Measurements from ENCODE around the gene DISP2.

DISP2 gene

DNA sequence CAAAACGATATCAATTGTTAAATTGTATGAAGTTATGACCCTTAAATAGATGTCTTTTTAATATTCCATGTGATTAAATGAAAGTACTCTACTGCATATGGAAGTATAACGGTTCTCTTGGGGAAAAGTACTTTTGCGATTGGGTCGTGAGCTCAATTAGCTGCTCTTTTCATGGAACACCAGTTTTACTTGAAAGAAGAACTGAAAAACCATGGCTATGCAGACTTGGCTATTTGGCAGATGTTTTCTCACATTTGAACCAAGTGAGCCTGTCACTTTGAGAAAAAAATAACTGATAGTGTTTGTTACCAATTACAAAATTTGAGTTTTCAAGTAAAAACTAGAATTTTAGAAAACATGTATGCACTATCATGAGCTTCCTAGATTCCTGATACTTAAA is 40.4 kb upstream of the DISP2 start:
- TF ChIP-seq RARB (CRISPR knock-in tag; IDR thresholded peaks at IDR 0.05), result no peak
- ATAC-seq, result no peak

DNA sequence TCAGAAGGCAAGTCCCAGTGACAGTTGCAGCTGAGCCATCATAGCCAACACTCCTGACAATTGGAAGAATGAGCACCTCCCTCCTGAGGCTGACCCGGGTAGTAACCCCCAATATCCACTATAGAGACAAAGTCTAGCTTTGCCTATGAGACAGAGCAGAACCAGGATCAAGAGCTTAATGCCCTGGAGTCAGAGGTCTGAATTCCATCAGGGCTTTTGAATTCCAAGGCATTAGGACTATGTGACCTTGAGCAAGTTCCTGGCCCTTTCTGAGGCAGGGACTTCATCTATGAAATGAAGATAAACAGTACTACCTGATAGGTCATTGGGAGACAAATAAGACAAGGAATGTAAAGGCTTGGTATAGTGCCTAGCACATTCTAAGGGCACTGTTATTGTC is 37.6 kb upstream of the DISP2 start:
- TF ChIP-seq ARNTL (CRISPR knock-in tag; IDR thresholded peaks at IDR 0.05; ENCODE audit: borderline replicate concordance, low read depth) (no peak), ESRRG (CRISPR knock-in tag; IDR thresholded peaks at IDR 0.05) (no peak), BACH2 (CRISPR knock-in tag; IDR thresholded peaks at IDR 0.05; ENCODE audit: borderline replicate concordance) (no peak), TOX (CRISPR knock-in tag; IDR thresholded peaks at IDR 0.05; ENCODE audit: borderline replicate concordance) (no peak), SNAI2 (CRISPR knock-in tag; IDR thresholded peaks at IDR 0.05) (no peak), TCF4 (CRISPR knock-in tag; IDR thresholded peaks at IDR 0.05; ENCODE audit: borderline replicate concordance) (no peak), ZNF565 (CRISPR knock-in tag; conservative IDR thresholded peaks at IDR 0.05; ENCODE audit: low read depth) (no peak)
- TF ChIP-seq, protein P1, sequence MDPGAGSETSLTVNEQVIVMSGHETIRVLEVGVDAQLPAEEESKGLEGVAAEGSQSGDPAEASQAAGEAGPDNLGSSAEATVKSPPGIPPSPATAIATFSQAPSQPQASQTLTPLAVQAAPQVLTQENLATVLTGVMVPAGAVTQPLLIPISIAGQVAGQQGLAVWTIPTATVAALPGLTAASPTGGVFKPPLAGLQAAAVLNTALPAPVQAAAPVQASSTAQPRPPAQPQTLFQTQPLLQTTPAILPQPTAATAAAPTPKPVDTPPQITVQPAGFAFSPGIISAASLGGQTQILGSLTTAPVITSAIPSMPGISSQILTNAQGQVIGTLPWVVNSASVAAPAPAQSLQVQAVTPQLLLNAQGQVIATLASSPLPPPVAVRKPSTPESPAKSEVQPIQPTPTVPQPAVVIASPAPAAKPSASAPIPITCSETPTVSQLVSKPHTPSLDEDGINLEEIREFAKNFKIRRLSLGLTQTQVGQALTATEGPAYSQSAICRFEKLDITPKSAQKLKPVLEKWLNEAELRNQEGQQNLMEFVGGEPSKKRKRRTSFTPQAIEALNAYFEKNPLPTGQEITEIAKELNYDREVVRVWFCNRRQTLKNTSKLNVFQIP (CRISPR knock-in tag; IDR thresholded peaks at IDR 0.05; ENCODE audit: borderline replicate concordance, low read depth), result no peak
- ATAC-seq, result no peak

DNA sequence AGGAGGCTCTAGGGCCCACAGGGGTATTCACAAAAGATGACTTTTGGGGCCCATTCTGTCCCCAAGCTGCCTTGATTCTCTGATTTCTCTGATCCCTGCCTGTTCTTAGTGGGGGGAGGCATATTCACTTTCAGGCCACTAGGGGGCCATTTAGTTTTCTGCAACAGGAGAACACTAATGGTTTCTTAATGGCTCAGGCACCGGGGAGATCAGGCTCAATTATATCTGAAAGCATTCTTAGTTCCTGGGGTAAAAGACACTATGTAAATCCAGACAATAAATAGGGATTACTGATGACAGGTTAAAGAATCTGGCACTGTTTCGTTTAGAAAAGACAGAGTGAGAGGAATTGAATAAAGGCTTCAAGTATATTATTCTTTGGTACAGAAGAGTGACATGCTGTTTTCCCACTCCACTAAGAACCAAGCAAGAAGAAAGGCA is 37.1 kb upstream of the DISP2 start:
- TF ChIP-seq, protein P2, sequence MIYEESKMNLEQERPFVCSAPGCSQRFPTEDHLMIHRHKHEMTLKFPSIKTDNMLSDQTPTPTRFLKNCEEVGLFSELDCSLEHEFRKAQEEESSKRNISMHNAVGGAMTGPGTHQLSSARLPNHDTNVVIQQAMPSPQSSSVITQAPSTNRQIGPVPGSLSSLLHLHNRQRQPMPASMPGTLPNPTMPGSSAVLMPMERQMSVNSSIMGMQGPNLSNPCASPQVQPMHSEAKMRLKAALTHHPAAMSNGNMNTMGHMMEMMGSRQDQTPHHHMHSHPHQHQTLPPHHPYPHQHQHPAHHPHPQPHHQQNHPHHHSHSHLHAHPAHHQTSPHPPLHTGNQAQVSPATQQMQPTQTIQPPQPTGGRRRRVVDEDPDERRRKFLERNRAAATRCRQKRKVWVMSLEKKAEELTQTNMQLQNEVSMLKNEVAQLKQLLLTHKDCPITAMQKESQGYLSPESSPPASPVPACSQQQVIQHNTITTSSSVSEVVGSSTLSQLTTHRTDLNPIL (CRISPR knock-in tag; IDR thresholded peaks at IDR 0.05; ENCODE audit: low read depth), result no peak
- ATAC-seq, result peak; percentile 63

DNA sequence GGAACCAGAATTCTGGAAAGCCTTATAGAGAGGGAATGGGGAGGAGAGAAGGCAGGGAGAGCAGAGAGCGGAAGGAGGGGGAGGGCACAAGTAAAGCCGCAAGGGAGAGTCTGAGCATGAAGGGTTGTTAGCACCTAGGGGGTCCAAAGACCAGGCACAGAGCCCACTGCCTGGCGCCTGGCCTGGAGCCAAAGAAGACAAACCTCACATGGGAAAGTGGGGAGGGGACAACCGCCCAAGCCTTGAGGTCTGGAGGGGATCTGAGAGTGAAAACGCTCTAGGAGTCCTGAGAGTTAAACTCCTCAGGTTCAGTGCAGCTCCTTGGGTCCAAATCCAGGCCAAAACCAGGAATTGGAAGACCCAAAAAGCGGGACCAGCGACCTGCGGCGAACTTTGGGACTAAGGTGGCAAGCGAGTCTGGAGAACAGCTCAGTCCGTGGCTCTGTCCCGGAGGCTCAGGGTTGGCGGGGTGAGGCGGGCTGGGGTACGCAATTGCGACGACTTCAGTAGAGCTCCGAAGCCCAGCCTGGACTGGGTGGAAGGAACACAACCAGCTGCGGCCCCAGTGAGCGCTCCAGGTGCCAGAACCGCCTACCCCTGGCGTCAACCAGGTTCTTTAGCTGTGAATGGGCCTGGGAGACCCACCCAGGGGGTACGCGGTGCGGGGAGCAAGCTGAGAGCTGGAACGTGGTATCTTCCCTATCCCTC is 35.3 kb upstream of the DISP2 start:
- ATAC-seq, result no peak
- TF ChIP-seq, protein P3, sequence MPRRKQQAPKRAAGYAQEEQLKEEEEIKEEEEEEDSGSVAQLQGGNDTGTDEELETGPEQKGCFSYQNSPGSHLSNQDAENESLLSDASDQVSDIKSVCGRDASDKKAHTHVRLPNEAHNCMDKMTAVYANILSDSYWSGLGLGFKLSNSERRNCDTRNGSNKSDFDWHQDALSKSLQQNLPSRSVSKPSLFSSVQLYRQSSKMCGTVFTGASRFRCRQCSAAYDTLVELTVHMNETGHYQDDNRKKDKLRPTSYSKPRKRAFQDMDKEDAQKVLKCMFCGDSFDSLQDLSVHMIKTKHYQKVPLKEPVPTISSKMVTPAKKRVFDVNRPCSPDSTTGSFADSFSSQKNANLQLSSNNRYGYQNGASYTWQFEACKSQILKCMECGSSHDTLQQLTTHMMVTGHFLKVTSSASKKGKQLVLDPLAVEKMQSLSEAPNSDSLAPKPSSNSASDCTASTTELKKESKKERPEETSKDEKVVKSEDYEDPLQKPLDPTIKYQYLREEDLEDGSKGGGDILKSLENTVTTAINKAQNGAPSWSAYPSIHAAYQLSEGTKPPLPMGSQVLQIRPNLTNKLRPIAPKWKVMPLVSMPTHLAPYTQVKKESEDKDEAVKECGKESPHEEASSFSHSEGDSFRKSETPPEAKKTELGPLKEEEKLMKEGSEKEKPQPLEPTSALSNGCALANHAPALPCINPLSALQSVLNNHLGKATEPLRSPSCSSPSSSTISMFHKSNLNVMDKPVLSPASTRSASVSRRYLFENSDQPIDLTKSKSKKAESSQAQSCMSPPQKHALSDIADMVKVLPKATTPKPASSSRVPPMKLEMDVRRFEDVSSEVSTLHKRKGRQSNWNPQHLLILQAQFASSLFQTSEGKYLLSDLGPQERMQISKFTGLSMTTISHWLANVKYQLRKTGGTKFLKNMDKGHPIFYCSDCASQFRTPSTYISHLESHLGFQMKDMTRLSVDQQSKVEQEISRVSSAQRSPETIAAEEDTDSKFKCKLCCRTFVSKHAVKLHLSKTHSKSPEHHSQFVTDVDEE (CRISPR knock-in tag; IDR thresholded peaks at IDR 0.05), result no peak
- TF ChIP-seq, protein P2 (CRISPR knock-in tag; IDR thresholded peaks at IDR 0.05; ENCODE audit: low read depth), result no peak
- TF ChIP-seq ESRRG (CRISPR knock-in tag; IDR thresholded peaks at IDR 0.05) (no peak), TOX (CRISPR knock-in tag; IDR thresholded peaks at IDR 0.05; ENCODE audit: borderline replicate concordance) (no peak), ZFP3 (CRISPR knock-in tag; IDR thresholded peaks at IDR 0.05) (no peak), GLIS3 (CRISPR knock-in tag; IDR thresholded peaks at IDR 0.05) (no peak), ZNF8 (CRISPR knock-in tag; IDR thresholded peaks at IDR 0.05) (no peak)

DNA sequence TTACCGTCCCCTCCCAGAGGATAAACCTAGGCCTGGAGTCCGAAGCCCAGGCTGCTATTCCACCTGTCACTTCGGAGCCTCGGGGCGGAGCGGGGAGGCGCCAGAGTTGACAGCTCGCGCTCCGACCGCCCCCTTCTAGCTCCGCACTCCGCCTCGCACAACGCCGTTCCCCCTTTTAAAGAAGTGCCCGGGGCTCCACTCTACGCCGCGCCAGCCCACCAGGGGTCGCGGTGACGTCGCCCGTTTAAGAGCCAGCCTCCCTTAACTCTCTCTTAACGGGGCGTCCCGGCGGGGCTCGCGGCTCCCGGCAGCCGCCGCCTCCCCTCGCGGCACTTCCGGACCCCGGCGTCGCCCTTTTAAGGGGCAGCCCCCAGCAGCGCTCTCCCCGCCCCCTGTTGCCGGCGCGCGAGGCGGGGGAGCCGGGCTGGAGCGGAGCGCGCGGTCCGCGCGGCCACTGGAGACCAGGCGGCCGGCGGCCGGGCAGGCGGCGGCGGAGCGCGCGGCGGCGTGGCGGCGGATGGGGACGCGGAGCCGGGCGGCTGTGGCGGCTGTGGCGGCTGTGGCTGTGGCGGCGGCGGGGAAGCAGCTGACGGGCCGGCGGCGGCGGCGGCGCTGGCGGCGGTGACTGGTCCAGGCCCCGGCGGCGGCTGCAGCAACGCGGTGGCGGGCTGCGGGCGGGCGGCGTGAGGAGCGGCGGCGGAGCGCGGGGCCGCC is 34.6 kb upstream of the DISP2 start, which contains the start of gene INAFM2:
INAFM2 (plus strand) TSS at position 454 of the 714 bp plus-strand sequence. CDS start 364 bp downstream, outside the sequence.
- TF ChIP-seq BACH2 (CRISPR knock-in tag; IDR thresholded peaks at IDR 0.05; ENCODE audit: borderline replicate concordance), result no peak
- TF ChIP-seq ZFP30 (CRISPR knock-in tag; IDR thresholded peaks at IDR 0.05), result no peak
- TF ChIP-seq, protein P4, sequence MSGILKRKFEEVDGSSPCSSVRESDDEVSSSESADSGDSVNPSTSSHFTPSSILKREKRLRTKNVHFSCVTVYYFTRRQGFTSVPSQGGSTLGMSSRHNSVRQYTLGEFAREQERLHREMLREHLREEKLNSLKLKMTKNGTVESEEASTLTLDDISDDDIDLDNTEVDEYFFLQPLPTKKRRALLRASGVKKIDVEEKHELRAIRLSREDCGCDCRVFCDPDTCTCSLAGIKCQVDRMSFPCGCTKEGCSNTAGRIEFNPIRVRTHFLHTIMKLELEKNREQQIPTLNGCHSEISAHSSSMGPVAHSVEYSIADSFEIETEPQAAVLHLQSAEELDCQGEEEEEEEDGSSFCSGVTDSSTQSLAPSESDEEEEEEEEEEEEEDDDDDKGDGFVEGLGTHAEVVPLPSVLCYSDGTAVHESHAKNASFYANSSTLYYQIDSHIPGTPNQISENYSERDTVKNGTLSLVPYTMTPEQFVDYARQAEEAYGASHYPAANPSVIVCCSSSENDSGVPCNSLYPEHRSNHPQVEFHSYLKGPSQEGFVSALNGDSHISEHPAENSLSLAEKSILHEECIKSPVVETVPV (CRISPR knock-in tag; IDR thresholded peaks at IDR 0.05), result no peak
- TF ChIP-seq, protein P3 (CRISPR knock-in tag; IDR thresholded peaks at IDR 0.05), result no peak
- no peak for TF ChIP-seq TOX (CRISPR knock-in tag; IDR thresholded peaks at IDR 0.05; ENCODE audit: borderline replicate concordance)
- peak; percentile 90 for ATAC-seq

All from SK-N-SH treated with all-trans-retinoic acid at 6 μM for 48 hours (cell line).